Adipocyte (in vitro differentiated cells): ENCODE measurements around the gene ZNF574.

Experiments
- DNase-seq: peaks from one replicate; pipeline ENCODE4 v3.0.0-alpha.2; 2015; ENCODE audit warnings: low read depth
- H3K27me3 ChIP-seq: replicated peaks from 2 replicates; pipeline ENCODE4 v1.7.0; 2013; ENCODE audit warnings: mild to moderate bottlenecking, low read length, moderate library complexity; ENCODE audit not compliant: control insufficient read depth, insufficient read depth
- H3K36me3 ChIP-seq: 2 replicates; pipeline ENCODE4 v1.7.0; 2013; ENCODE audit warnings: low read length, mild to moderate bottlenecking, moderate library complexity; ENCODE audit not compliant: control insufficient read depth, insufficient read depth, severe bottlenecking
- H3K4me1 ChIP-seq: 2 replicates; pipeline ENCODE4 v1.7.0; 2013; ENCODE audit warnings: mild to moderate bottlenecking, low read length, moderate library complexity; ENCODE audit not compliant: control insufficient read depth, insufficient read depth
- H3K4me3 ChIP-seq: 2 replicates; pipeline ENCODE4 v1.7.0; 2013; ENCODE audit warnings: mild to moderate bottlenecking, low read length, moderate library complexity
- H3K9ac ChIP-seq: 2 replicates; pipeline ENCODE4 v1.7.0; 2013; ENCODE audit warnings: mild to moderate bottlenecking, low read length, moderate library complexity
- H3K9me3 ChIP-seq: 2 replicates; pipeline ENCODE4 v1.7.0; 2013; ENCODE audit warnings: mild to moderate bottlenecking, low read length, moderate library complexity; ENCODE audit not compliant: control insufficient read depth

The ZNF574 gene

DNA sequence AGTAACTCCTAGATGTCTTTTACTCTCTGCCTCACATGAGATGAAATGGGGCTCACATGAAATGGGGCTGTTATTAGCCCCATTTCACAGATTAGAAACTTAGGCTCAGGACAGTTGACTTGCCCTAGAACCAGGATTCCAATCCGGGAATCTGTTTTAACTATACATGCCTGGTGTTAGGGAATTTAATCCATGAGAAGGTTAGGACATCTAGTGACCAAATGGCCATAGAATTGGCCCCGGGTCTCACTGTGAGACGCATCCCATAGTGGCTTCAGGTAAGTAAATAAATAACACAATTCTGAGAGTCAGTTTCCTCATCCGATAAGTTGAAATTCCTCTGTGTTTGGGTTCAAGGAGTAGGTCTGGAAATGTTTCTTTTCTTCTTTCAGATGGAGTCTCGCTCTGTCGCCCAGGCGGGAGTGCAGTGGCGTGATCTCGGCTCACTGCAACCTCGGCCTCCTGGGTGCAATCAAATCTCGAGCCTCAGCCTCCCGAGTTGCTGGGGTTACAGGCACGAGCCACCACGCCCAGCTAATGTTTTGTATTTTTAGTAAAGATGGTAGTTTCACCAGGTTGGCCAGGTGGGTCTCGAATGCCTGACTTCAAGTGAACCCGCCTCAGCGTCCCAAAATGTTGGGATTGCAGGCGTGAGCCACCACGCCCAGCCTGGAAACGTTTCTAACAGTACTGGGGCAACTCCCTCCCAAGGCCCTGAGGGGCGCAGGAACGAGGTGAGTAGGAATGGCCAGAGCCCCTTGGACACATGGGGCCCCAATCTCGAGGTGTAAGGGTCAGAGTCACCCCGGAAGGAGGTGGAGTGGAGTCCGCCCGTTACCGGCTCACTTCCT, 1.2 kb upstream of the ZNF574 start:
- H3K9ac ChIP-seq, result peak overlapping the region; percentile 88
- H3K9me3 ChIP-seq, result no peaks in the 10 kb centered on the region
- peaks cover 8% of the 10 kb centered on the region for H3K27me3 ChIP-seq
- DNase-seq, result peak; percentile 39
- peaks cover 11% of the 10 kb centered on the region for H3K36me3 ChIP-seq
- H3K4me3 ChIP-seq, result peak overlapping the region; percentile 89
- H3K4me1 ChIP-seq, result peaks cover 18% of the 10 kb centered on the region

DNA sequence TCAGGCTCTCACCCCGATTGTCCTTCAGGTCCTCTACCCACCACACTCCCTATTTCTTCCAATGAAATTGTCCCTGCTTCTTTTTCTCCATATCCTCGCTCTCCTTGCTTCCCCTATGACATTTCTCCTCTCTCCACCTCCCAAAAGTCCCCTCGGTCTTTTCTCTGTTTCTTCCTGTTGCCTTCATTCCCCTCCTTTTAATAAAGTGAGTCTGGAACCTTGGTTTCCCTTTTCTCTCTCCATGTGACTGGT, 676 bp upstream of the ZNF574 start:
- peaks cover 18% of the 10 kb centered on the region for H3K4me1 ChIP-seq
- peaks cover 17% of the 10 kb centered on the region for H3K36me3 ChIP-seq
- peak overlapping the region; percentile 88 for H3K9ac ChIP-seq
- peaks cover 7% of the 10 kb centered on the region for H3K27me3 ChIP-seq
- DNase-seq, result no peak
- H3K9me3 ChIP-seq, result no peaks in the 10 kb centered on the region
- peak overlapping the region; percentile 89 for H3K4me3 ChIP-seq

DNA sequence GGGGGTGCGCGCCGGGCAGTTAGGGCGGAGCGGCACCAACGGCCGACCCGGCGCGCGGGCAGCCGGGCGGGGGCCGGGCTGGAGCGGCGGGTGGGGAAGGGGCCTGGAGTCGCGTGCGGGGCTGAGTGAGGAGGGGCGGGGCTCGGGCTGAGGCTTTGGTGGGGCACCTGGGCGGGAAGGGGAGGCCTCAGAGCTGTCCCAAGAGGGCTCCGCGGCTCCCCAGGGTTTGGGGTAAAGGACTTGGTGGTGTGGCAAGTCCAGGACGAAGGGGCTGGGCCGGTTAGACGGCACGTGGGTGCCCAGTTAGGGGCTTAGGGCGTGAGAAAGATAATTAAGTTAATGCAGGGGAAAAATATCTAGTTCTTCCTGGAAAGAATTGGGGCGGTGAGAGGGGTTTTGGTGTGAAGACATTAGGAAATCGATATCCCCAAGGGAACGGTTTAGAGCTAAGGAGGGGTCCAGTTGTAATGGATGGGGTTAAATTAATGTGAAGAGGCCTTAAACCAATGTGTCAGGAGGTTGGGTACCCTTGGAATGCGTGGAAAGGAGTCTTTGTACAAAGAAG, 496 bp downstream of the ZNF574 start:
- Histone ChIP-seq H3K4me1 (peaks cover 18% of the 10 kb centered on the region), H3K9me3 (no peaks in the 10 kb centered on the region), H3K4me3 (peak overlapping the region; percentile 89), H3K27me3 (no peaks in the 10 kb centered on the region), H3K36me3 (peaks cover 28% of the 10 kb centered on the region), H3K9ac (peak overlapping the region; percentile 90)
- DNase-seq, result peak; percentile 39

DNA sequence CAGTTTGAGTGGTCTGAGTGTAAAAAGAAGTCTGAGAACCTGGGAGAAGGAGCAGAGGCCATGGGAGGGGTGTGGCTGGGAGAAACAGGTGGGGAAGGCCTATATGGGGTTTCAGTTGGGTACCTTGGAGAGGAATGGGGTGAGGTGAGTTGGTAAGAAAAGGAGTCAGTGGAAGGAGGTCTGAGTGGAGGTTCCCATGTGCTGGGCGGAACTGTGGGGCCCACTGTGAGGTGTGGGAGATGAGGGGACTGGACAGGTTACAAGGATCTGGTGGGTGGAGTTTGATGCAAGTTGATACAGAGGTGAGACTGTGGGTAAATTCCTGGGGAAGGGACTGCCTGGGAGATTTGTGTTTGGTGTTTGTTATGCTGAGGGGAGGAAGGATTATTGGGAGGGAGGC, 2.1 kb downstream of the ZNF574 start:
- Histone ChIP-seq H3K4me3 (peak overlapping the region; percentile 89), H3K9me3 (no peaks in the 10 kb centered on the region), H3K9ac (peak overlapping the region; percentile 90), H3K27me3 (no peaks in the 10 kb centered on the region), H3K36me3 (peaks cover 29% of the 10 kb centered on the region), H3K4me1 (peaks cover 18% of the 10 kb centered on the region)
- DNase-seq, result no peak

DNA sequence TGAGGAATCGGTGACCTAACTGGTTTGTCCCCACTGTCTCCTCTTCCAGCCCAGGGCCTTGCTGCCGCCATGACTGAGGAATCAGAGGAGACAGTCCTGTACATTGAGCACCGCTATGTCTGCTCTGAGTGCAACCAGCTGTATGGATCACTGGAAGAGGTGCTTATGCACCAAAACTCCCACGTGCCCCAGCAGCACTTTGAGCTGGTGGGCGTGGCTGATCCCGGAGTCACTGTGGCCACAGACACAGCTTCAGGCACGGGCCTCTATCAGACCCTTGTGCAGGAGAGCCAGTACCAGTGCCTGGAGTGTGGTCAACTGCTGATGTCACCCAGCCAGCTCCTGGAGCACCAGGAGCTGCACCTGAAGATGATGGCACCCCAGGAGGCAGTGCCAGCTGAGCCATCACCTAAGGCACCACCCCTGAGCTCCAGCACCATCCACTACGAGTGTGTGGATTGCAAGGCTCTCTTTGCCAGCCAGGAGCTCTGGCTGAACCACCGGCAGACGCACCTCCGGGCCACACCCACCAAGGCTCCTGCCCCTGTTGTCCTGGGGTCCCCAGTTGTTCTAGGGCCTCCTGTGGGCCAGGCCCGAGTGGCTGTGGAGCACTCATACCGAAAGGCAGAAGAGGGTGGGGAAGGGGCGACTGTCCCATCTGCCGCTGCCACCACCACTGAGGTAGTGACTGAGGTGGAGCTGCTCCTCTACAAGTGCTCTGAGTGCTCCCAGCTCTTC, 2.7 kb downstream of the ZNF574 start:
- H3K27me3 ChIP-seq, result no peaks in the 10 kb centered on the region
- no peak overlapping the region for H3K4me3 ChIP-seq
- no peaks in the 10 kb centered on the region for H3K9me3 ChIP-seq
- peaks cover 18% of the 10 kb centered on the region for H3K4me1 ChIP-seq
- H3K36me3 ChIP-seq, result peaks cover 29% of the 10 kb centered on the region
- no peak for DNase-seq
- H3K9ac ChIP-seq, result no peak overlapping the region

DNA sequence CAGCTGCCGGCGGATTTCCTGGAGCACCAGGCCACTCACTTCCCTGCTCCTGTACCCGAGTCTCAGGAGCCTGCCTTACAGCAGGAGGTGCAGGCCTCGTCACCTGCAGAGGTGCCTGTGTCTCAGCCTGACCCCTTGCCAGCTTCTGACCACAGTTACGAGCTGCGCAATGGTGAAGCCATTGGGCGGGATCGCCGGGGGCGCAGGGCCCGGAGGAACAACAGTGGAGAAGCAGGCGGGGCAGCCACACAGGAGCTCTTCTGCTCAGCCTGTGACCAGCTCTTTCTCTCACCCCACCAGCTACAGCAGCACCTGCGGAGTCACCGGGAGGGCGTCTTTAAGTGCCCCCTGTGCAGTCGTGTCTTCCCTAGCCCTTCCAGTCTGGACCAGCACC, 3.3 kb downstream of the ZNF574 start:
- Histone ChIP-seq H3K9me3 (no peaks in the 10 kb centered on the region), H3K4me1 (peaks cover 18% of the 10 kb centered on the region), H3K4me3 (no peak overlapping the region), H3K27me3 (no peaks in the 10 kb centered on the region), H3K36me3 (peaks cover 29% of the 10 kb centered on the region), H3K9ac (no peak overlapping the region)
- DNase-seq, result no peak

DNA sequence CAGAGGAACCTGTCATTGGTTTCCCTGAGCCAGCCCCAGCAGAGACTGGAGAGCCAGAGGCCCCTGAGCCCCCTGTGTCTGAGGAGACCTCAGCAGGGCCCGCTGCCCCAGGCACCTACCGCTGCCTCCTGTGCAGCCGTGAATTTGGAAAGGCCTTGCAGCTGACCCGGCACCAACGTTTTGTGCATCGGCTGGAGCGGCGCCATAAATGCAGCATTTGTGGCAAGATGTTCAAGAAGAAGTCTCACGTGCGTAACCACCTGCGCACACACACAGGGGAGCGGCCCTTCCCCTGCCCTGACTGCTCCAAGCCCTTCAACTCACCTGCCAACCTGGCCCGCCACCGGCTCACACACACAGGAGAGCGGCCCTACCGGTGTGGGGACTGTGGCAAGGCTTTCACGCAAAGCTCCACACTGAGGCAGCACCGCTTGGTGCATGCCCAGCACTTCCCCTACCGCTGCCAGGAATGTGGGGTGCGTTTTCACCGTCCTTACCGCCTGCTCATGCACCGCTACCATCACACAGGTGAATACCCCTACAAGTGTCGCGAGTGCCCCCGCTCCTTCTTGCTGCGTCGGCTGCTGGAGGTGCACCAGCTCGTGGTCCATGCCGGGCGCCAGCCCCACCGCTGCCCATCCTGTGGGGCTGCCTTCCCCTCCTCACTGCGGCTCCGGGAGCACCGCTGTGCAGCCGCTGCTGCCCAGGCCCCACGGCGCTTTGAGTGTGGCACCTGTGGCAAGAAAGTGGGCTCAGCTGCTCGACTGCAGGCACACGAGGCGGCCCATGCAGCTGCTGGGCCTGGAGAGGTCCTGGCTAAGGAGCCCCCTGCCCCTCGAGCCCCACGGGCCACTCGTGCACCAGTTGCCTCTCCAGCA, 4.2 kb downstream of the ZNF574 start:
- H3K9me3 ChIP-seq, result no peaks in the 10 kb centered on the region
- peaks cover 14% of the 10 kb centered on the region for H3K4me1 ChIP-seq
- no peak overlapping the region for H3K4me3 ChIP-seq
- peaks cover 29% of the 10 kb centered on the region for H3K36me3 ChIP-seq
- no peak overlapping the region for H3K9ac ChIP-seq
- DNase-seq, result no peak
- no peaks in the 10 kb centered on the region for H3K27me3 ChIP-seq

DNA sequence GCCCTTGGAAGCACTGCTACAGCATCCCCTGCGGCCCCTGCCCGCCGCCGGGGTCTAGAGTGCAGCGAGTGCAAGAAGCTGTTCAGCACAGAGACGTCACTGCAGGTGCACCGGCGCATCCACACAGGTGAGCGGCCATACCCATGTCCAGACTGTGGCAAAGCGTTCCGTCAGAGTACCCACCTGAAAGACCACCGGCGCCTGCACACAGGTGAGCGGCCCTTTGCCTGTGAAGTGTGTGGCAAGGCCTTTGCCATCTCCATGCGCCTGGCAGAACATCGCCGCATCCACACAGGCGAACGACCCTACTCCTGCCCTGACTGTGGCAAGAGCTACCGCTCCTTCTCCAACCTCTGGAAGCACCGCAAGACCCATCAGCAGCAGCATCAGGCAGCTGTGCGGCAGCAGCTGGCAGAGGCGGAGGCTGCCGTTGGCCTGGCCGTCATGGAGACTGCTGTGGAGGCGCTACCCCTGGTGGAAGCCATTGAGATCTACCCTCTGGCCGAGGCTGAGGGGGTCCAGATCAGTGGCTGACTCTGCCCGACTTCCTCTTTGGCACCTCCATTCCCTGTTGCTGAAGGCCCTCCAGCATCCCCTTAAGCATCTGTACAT, 4.9 kb downstream of the ZNF574 start:
- no peak for DNase-seq
- H3K36me3 ChIP-seq, result peaks cover 29% of the 10 kb centered on the region
- H3K9ac ChIP-seq, result no peak overlapping the region
- no peaks in the 10 kb centered on the region for H3K9me3 ChIP-seq
- H3K27me3 ChIP-seq, result no peaks in the 10 kb centered on the region
- peaks cover 12% of the 10 kb centered on the region for H3K4me1 ChIP-seq
- H3K4me3 ChIP-seq, result no peak overlapping the region

DNA sequence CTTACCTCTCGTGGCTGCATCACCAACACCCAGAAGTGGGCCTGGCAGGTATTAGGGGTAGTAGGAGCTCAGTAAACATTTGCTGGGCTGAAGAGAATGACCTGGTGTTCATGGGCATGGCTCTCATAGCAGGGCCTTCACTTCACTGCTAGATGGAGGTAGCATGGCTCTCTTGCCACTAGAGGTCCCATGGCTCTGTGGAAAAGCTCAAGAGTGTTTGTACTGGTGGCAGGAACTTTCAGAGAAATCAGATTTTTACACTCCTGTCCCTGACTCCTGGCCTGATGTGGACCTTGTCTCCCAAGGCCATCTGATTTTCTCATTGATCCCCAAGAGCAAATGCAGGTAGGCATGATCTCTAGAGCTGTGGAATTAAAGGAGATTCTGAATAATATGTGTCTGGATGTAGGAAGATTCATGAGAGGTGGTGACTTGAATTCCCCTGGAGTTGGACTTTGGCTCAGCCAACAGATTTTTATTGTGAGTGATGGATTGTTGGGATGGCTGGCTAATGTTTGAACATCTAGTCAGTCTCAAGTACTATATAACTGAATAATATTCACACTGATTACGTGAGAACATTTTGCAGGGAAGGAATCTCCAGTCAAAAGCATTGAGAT, 5.7 kb downstream of the ZNF574 start:
- no peaks in the 10 kb centered on the region for H3K9me3 ChIP-seq
- no peak overlapping the region for H3K4me3 ChIP-seq
- H3K36me3 ChIP-seq, result peaks cover 29% of the 10 kb centered on the region
- DNase-seq, result peak; percentile 57
- H3K4me1 ChIP-seq, result peaks cover 12% of the 10 kb centered on the region
- no peaks in the 10 kb centered on the region for H3K27me3 ChIP-seq
- peak overlapping the region; percentile 13 for H3K9ac ChIP-seq

DNA sequence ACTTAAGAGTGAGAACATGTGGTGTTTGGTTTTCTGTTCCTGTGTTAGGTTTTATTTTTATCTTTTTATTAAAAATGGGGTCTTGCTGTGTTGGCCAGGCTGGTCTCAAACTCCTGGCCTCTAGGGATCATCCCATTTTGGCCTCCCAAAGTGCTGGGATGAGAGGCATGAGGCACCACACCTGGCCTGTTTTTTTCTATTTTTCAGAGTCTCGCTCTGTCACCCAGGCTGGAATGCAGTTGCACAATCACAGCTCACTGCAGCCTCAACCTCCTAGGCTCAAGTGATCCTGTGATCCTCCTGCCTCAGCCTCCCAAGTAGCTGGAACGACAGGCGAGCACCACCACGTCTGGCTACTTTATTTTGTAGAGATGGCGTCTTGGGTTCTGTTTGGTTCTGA, 7.6 kb downstream of the ZNF574 start:
- no peak overlapping the region for H3K4me3 ChIP-seq

More for the DNA sequence above, 7.6 kb downstream of the ZNF574 start:
- Histone ChIP-seq H3K36me3 (peaks cover 29% of the 10 kb centered on the region), H3K9me3 (no peaks in the 10 kb centered on the region), H3K27me3 (no peaks in the 10 kb centered on the region), H3K9ac (no peak overlapping the region), H3K4me1 (peaks cover 5% of the 10 kb centered on the region)
- DNase-seq, result no peak
